GM12865 (cell line): ENCODE data around the gene SUN1.
A peak's percentile ranks its signal among the peaks of the same experiment; 100 is the strongest.
"Not testable (repeated sequence)": the region's sequence is repeated elsewhere in the genome, so short reads cannot be mapped to it uniquely, and the experiment has no call there.

Experiments
- DNase-seq: peaks from one replicate; pipeline ENCODE4 v3.0.0; 2010; ENCODE audit warnings: low read depth
- H3K4me3 ChIP-seq: 2 replicates; pipeline ENCODE4 v1.5.1; 2011; ENCODE audit warnings: mild to moderate bottlenecking, low read depth, low read length, control low read depth
- CTCF ChIP-seq: IDR thresholded peaks from 2 replicates; pipeline ENCODE4 v1.5.1; 2011; ENCODE audit warnings: low read length, control low read depth, low read depth, inconsistent platforms; ENCODE audit not compliant: insufficient read depth; ENCODE audit errors: missing control alignments

Gene SUN1

GRCh38 chr7:844514-844913 lies 12.2 kb downstream of the SUN1 start:
- no peak overlapping the region for H3K4me3 ChIP-seq
- TF ChIP-seq CTCF = no peak
- no peak for DNase-seq

- no peak for TF ChIP-seq CTCF
- DNase-seq = no peak
- H3K4me3 ChIP-seq = no peak overlapping the region
These were observed 12.8 kb downstream of the SUN1 start for GRCh38 chr7:845091-845490.

- no peak for TF ChIP-seq CTCF
- no peak for DNase-seq
These were observed 13.5 kb downstream of the SUN1 start for GRCh38 chr7:845731-846130.

GRCh38 chr7:846958-847650 lies 14.8 kb downstream of the SUN1 start:
- peak; percentile 60 for DNase-seq
- H3K4me3 ChIP-seq = not testable (repeated sequence)

More at GRCh38 chr7:845731-846130, 13.5 kb downstream of the SUN1 start:
- no peak overlapping the region for H3K4me3 ChIP-seq

- not testable (repeated sequence) for H3K4me3 ChIP-seq
- DNase-seq = peak; percentile 24
These were observed 15.5 kb downstream of the SUN1 start for GRCh38 chr7:847728-848127.

GRCh38 chr7:849145-849544 lies 16.9 kb downstream of the SUN1 start:
- no peak overlapping the region for H3K4me3 ChIP-seq
- DNase-seq = no peak
- TF ChIP-seq CTCF = no peak

GRCh38 chr7:849781-850180 lies 17.5 kb downstream of the SUN1 start:
- DNase-seq = no peak
- no peak overlapping the region for H3K4me3 ChIP-seq
- no peak for TF ChIP-seq CTCF

- no peak overlapping the region for H3K4me3 ChIP-seq
- no peak for DNase-seq
- TF ChIP-seq CTCF = no peak
These were observed 18.9 kb downstream of the SUN1 start for GRCh38 chr7:851204-851603.
